ACC112 (cell line): ENCODE results near the gene ATXN1.
A peak's percentile ranks its signal among the peaks of the same experiment; 100 is the strongest.
"Not testable (repeated sequence)": the region's sequence is repeated elsewhere in the genome, so short reads cannot be mapped to it uniquely, and the experiment has no call there.

Experiments
- H2AFZ ChIP-seq: fragments of 200-600 bp; sonication (generic); one replicate; pipeline ENCODE4 v1.6.0; 2017; ENCODE audit warnings: antibody characterized with exemption, low read length; ENCODE audit not compliant: unreplicated experiment
- H3K27ac ChIP-seq: fragments of 200-600 bp; sonication (generic); 2 replicates; pipeline ENCODE4 v1.5.1; 2014; ENCODE audit warnings: low read depth, mild to moderate bottlenecking, antibody characterized with exemption, low read length, moderate library complexity
- H3K27me3 ChIP-seq: fragments of 200-600 bp; sonication (generic); 2 replicates; pipeline ENCODE4 v1.6.1; 2014; ENCODE audit warnings: mild to moderate bottlenecking, antibody characterized with exemption, low read length, moderate library complexity, mixed read lengths; ENCODE audit not compliant: insufficient read depth
- H3K36me3 ChIP-seq: fragments of 200-600 bp; sonication (generic); 2 replicates; pipeline ENCODE4 v1.6.1; 2016; ENCODE audit warnings: mild to moderate bottlenecking, antibody characterized with exemption, low read length, moderate library complexity, mixed read lengths; ENCODE audit not compliant: insufficient read depth
- H3K4me1 ChIP-seq: fragments of 200-600 bp; sonication (generic); one replicate; pipeline ENCODE4 v1.6.1; 2016; ENCODE audit warnings: low read length, mixed read lengths; ENCODE audit not compliant: insufficient read depth, unreplicated experiment, control insufficient read depth
- H3K4me3 ChIP-seq: fragments of 200-600 bp; sonication (generic); 2 replicates; pipeline ENCODE4 v1.5.1; 2014; ENCODE audit warnings: mild to moderate bottlenecking, low read depth, low read length
- H3K79me2 ChIP-seq: fragments of 200-600 bp; sonication (generic); one replicate; pipeline ENCODE4 v1.6.0; 2016; ENCODE audit warnings: low read length; ENCODE audit not compliant: control insufficient read depth, unreplicated experiment, insufficient read depth

ATXN1 gene

DNA sequence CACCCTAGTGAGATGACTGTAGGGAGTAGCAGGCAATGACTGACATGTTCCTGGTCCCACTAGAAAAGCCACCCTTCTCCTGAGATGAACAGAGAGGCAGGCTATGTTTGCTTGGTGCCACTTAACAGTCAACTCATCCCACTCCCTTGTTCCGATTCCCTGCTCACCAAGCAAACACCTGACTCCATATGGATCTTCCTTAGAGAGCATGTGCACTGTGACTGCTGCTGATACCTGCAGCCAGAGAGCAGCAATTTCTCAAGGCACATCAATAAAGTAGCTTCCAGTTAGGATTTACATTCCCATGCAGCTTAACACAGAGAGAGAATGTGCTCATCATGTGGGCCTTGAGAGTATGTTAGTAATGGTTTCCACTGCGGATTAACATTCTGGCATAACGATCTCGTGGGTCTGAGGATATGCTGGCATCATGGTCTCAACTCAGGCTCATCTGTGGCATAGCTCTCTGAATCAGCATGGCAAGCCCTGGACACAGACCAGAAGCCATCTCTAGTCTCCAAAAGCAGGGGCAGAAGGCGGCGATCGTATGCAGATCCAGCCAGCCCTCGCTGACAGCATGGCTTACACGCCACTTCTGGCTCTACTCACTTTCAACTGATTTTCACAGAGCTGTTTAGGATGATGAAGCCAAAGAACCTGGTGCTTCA, 43.9 kb downstream of the ATXN1 start:
- peaks cover 23% of the 10 kb centered on the region for H3K4me1 ChIP-seq
- H3K27ac ChIP-seq = no peak overlapping the region
- H2AFZ ChIP-seq = no peak overlapping the region
- H3K4me3 ChIP-seq = no peak overlapping the region
- peaks cover 38% of the 10 kb centered on the region for H3K79me2 ChIP-seq
- H3K36me3 ChIP-seq = no peaks in the 10 kb centered on the region
- no peaks in the 10 kb centered on the region for H3K27me3 ChIP-seq

DNA sequence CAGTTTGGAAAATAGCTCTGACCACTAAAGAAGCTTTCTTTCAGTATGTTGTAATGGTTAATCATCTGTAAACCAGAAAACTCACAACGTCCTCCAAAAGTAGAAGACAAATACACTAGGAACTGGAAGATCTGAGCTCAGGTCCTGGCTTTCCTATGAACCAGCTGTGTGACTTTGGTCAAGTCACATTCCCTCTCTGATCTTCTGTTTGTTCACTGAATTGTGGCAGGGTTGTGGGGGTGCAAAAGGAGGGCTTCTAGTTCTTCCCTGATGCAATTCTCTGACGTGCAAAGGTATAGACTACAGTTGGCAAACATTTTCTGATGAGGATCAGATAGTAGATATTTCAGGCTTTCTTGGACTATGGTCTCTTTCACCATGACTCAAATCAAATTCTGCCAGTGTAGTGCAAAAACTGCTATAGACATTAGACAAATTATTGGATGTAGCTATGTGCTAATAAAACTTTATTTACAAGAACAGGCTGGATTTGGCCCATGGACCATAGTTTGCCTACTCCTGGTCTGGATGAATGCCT, 44.9 kb downstream of the ATXN1 start:
- Histone ChIP-seq H3K27ac (no peak overlapping the region), H3K79me2 (peaks cover 30% of the 10 kb centered on the region), H3K27me3 (no peaks in the 10 kb centered on the region)

DNA sequence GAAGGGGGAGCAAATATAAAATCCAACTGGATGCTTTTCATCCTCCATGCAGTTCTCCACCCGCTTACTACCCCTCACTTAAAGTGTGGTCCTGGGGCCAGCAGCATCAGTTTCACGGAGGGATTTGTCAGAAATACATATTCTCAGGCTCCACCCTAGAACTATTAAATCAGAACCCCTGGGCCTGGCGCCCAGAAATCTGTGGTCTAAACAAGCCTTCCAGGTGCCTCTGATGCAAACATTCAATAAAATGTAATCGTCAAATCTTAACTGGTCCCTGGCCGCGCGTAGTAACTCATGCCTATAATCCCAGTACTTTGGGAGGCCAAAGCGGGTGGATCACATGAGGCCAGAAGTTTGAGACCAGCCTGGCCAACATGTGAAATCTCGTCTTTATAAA, 47.7 kb downstream of the ATXN1 start:
- Histone ChIP-seq H3K27me3 (no peaks in the 10 kb centered on the region), H3K36me3 (no peaks in the 10 kb centered on the region), H2AFZ (peak overlapping the region; percentile 58), H3K4me1 (peaks cover 28% of the 10 kb centered on the region), H3K79me2 (peaks cover 33% of the 10 kb centered on the region), H3K4me3 (peak overlapping the region; percentile 62), H3K27ac (peak overlapping the region; percentile 97)

More for the DNA sequence above, 44.9 kb downstream of the ATXN1 start:
- no peaks in the 10 kb centered on the region for H3K36me3 ChIP-seq
- no peak overlapping the region for H3K4me3 ChIP-seq
- peaks cover 29% of the 10 kb centered on the region for H3K4me1 ChIP-seq
- no peak overlapping the region for H2AFZ ChIP-seq

DNA sequence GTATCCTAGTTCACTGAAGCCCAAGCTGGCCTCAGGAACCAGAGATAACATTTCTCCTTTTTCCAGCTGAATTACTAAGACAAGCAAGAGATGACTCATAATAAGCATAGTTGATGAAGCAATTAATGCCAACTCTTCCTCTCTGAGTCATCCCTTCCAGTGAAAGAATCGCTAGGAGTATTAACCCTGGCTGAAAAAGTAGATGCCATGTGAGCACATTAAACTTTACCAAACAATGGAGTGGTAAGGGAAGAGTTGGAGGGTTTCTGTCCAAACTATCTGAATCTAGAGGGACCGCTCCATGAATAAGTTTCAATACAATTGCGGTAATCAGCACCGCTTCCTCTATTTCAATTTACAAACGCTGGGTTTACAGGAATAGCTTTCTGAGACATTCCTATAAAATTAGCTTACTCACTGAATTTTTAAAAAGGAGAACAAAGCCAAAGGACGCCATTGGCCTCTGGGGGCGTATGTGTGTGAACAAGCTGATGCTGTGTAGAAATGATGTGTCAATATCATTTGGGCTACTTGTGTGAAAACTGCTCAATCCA, 48.3 kb downstream of the ATXN1 start:
- peaks cover 22% of the 10 kb centered on the region for H3K4me1 ChIP-seq
- H3K27ac ChIP-seq = peak overlapping the region; percentile 97
- no peaks in the 10 kb centered on the region for H3K27me3 ChIP-seq
- no peaks in the 10 kb centered on the region for H3K36me3 ChIP-seq
- H2AFZ ChIP-seq = peak overlapping the region; percentile 58
- H3K4me3 ChIP-seq = peak overlapping the region; percentile 62
- peaks cover 34% of the 10 kb centered on the region for H3K79me2 ChIP-seq

DNA sequence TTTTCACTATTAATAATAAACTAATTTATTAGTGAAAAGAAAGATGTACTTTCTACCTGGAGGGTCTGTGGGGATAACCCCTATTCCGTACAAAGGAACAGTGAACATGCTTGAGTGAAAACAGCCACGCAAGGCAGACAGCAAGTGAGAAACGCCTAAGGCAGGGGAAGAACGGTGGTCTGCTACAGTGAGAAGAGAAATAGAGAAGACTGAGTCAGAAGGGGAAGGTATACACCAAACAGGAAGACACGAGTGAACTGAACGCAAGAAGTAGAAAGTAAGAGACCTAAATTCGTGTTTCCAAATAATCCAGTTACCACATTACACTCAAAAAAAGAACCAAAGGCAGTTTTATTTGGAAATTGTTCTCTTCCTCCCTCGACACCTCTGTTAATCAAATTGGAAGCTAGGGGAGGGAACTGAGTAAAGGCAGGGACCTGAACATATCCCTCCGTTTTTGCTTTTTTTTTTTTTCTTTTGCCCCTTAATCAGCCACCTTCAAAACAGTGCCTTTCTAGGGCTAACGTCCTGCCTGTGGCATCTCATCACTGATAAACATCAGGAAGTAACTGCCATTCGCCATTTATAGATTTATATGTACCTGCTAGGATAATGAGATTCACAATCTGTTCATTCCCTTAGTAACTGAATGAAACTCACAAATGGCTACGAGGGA, 48.9 kb downstream of the ATXN1 start:
- H3K27me3 ChIP-seq = no peaks in the 10 kb centered on the region
- peak overlapping the region; percentile 8 for H2AFZ ChIP-seq
- H3K4me3 ChIP-seq = peak overlapping the region; percentile 62
- peaks cover 24% of the 10 kb centered on the region for H3K4me1 ChIP-seq
- H3K27ac ChIP-seq = peak overlapping the region; percentile 97
- peaks cover 34% of the 10 kb centered on the region for H3K79me2 ChIP-seq
- H3K36me3 ChIP-seq = no peaks in the 10 kb centered on the region

DNA sequence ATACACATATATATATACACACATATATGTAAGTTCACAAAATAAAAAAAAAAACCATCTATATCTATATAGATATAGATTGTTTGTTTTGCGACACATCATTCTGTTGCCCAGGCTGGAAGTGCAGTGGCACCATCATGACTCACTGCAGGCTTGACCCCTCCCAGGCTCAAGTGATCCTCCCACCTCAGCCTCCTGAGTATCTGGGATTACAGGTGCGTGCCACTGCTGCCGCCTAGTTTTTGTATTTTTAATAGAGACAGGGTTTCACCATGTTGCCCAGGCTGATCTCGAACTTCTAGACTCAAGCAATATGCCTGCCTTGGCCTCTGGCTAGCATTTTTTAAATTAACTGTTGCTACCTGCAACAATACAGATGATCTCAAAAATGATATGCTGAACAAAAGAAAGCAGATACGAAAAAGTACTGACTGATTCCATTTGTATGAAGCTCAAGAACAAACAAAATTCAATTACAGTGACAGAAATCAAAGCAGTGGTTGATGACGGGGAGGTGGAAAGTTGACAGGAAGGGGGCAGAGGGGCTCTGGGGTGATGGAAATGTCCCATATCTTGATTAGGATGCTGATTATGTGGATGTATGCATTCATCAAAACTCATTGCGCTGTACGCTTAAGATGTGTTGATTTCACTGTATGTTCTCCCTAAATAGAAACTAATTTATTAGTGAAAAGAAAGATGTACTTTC, 49.6 kb downstream of the ATXN1 start:
- Histone ChIP-seq H3K27ac (peak overlapping the region; percentile 97), H3K27me3 (no peaks in the 10 kb centered on the region), H3K36me3 (no peaks in the 10 kb centered on the region), H3K4me3 (no peak overlapping the region), H3K4me1 (peaks cover 31% of the 10 kb centered on the region), H3K79me2 (peaks cover 33% of the 10 kb centered on the region), H2AFZ (no peak overlapping the region)

DNA sequence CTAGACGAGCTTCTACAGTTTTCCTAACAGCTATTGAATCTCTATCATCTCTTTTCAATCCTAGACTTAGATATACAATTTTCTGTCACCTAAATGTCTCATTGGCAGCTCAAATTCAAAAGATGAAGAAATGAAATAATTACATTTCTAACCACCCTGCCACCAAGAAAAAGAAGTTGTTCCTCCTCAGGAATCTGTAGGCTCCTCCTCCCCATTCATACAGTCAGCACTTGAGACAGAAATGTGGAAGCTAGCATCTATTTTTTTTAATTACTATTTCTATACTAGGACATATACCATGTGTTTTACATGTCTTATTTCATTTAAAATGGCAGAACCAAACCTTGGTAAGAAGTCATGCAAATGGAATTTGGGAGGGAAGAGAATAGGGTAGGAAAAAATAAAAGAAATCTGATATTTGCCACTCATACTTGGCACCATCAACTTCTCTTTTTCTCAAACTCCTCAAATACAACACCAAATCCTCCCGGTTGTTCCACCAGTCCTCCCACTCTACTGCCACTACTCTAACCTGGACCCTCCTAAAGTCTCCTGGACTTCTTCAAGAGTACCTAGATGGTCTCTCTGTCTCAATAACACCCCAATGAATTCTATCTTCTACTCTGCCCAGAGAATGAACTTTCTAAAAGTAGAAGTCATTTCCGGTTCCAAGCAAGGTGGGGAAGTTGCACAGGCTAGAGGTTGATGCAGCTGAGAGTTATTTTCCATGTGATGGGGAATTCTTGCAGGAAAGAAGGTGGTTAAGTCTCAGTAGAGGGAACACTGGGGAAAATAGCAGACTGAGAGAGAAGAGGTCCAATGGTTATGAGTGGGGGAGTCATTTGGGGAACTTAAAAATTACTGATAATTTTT, 54.1 kb downstream of the ATXN1 start:
- H3K79me2 ChIP-seq = peaks cover 30% of the 10 kb centered on the region
- no peak overlapping the region for H3K4me3 ChIP-seq
- peaks cover 28% of the 10 kb centered on the region for H3K4me1 ChIP-seq
- no peak overlapping the region for H2AFZ ChIP-seq
- H3K27me3 ChIP-seq = no peaks in the 10 kb centered on the region
- no peaks in the 10 kb centered on the region for H3K36me3 ChIP-seq
- H3K27ac ChIP-seq = no peak overlapping the region

DNA sequence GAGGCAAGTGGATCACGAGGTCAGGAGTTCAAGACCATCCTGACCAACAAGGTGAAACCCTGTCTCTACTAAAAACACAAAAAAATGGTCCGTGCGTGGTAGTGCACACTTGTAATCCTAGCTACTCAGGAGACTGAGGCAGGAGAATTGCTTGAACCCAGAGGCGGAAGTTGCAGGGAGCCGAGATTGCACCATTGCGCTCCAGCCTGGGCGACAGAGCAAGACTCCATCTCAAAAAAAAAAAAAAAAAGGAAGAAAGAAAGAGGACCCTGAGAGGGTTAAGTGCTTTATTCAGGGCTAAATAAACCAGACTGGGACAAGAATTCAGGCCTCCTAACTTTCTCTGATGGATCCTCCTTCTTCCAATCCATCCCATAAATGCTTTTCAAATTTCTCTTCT, 54.8 kb downstream of the ATXN1 start:
- not testable (repeated sequence) for H3K36me3 ChIP-seq, H3K27ac ChIP-seq

DNA sequence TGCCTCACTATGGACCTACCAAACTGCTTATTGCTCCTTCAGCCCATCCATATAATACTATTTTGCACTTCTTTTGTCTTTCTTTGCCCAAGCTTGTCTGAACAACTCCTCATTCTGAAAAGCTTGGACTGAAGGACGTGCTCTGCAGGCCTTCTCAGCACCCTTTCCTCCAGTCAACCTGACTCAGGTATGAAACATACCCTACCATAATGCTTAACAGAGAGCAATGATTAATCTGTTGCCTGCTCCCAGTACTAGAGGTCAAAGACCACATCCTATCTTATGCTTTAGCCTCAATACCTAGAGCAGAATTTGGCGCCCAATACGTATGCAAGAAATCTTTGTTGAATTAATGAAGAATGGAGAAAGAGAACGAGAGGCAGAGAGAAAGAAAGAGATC, 55.2 kb downstream of the ATXN1 start:
- H3K36me3 ChIP-seq = no peaks in the 10 kb centered on the region
- H3K79me2 ChIP-seq = peaks cover 31% of the 10 kb centered on the region
- no peak overlapping the region for H2AFZ ChIP-seq
- peaks cover 22% of the 10 kb centered on the region for H3K4me1 ChIP-seq
- H3K27ac ChIP-seq = no peak overlapping the region
- H3K27me3 ChIP-seq = no peaks in the 10 kb centered on the region
- H3K4me3 ChIP-seq = no peak overlapping the region

More for the DNA sequence above, 54.8 kb downstream of the ATXN1 start:
- H3K4me3 ChIP-seq, H2AFZ ChIP-seq, H3K27me3 ChIP-seq: not testable (repeated sequence)
- Histone ChIP-seq H3K4me1 (peaks cover 23% of the 10 kb centered on the region), H3K79me2 (peaks cover 30% of the 10 kb centered on the region)
